DOHH2 (cell line): ENCODE data around the gene PAQR8.

Source experiments
- EZH2phosphoT487 ChIP-seq: fragments of 200-600 bp; sonication (generic); IDR thresholded peaks from 2 replicates; pipeline ENCODE4 v1.6.1; 2017; ENCODE audit warnings: borderline replicate concordance, mild to moderate bottlenecking, antibody characterized with exemption, low read length, moderate library complexity, mixed read lengths
- TF ChIP-seq, protein P1 (sequence below): fragments of 200-600 bp; sonication (generic); IDR thresholded peaks from one replicate; pipeline ENCODE4 v1.5.1; 2014; ENCODE audit warnings: antibody characterized with exemption, mild to moderate bottlenecking, low read depth, low read length; ENCODE audit not compliant: poor library complexity, severe bottlenecking

DNA sequence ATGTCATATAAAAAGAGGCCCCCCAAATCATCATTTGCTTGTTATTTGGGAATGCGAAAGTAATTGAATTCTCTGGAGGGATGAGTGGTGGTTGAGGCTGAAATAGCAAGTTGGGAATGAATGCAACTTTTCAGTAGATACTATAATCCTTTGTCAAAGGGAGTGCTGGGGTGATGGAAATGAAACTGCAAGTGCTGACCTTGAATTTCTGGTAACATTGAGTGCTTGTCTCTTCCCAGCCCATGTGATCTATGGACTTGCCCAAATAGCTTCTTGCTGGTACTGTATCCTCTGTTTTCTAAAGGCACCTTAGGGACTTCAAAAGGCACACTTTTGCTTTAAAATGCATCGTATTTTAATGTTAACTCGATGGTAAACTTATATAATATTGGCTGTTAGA lies 14.8 kb downstream of the PAQR8 start:
- TF ChIP-seq, protein P1, sequence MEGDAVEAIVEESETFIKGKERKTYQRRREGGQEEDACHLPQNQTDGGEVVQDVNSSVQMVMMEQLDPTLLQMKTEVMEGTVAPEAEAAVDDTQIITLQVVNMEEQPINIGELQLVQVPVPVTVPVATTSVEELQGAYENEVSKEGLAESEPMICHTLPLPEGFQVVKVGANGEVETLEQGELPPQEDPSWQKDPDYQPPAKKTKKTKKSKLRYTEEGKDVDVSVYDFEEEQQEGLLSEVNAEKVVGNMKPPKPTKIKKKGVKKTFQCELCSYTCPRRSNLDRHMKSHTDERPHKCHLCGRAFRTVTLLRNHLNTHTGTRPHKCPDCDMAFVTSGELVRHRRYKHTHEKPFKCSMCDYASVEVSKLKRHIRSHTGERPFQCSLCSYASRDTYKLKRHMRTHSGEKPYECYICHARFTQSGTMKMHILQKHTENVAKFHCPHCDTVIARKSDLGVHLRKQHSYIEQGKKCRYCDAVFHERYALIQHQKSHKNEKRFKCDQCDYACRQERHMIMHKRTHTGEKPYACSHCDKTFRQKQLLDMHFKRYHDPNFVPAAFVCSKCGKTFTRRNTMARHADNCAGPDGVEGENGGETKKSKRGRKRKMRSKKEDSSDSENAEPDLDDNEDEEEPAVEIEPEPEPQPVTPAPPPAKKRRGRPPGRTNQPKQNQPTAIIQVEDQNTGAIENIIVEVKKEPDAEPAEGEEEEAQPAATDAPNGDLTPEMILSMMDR, result no peak
- TF ChIP-seq EZH2phosphoT487, result no peak
